ENCODE measurements around the gene REEP1.

DNA sequence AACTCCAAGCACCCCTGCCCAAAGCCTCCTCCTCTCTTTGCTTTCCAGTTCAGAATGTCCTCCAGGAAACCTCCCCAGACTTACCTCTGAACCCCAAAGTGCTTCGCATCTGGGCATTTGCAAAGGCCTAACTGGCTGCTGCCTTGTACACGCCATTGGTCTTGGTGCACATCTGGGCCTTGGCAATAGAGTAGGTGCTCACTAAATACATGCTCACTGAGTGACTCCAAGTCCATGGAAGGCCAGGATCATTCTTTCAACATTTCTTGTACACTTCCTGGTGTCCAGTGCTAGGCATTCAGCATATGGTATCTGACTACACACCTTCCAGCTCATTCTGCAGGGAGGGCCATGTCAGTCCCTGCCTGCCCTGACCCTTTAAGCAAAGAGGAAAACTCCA is 109.7 kb downstream of the REEP1 start:
- TF ChIP-seq, protein P1, sequence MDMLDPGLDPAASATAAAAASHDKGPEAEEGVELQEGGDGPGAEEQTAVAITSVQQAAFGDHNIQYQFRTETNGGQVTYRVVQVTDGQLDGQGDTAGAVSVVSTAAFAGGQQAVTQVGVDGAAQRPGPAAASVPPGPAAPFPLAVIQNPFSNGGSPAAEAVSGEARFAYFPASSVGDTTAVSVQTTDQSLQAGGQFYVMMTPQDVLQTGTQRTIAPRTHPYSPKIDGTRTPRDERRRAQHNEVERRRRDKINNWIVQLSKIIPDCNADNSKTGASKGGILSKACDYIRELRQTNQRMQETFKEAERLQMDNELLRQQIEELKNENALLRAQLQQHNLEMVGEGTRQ (IDR thresholded peaks at IDR 0.05; ENCODE audit: low read depth, low read length) = no peak
- TF ChIP-seq, protein P2, sequence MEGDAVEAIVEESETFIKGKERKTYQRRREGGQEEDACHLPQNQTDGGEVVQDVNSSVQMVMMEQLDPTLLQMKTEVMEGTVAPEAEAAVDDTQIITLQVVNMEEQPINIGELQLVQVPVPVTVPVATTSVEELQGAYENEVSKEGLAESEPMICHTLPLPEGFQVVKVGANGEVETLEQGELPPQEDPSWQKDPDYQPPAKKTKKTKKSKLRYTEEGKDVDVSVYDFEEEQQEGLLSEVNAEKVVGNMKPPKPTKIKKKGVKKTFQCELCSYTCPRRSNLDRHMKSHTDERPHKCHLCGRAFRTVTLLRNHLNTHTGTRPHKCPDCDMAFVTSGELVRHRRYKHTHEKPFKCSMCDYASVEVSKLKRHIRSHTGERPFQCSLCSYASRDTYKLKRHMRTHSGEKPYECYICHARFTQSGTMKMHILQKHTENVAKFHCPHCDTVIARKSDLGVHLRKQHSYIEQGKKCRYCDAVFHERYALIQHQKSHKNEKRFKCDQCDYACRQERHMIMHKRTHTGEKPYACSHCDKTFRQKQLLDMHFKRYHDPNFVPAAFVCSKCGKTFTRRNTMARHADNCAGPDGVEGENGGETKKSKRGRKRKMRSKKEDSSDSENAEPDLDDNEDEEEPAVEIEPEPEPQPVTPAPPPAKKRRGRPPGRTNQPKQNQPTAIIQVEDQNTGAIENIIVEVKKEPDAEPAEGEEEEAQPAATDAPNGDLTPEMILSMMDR (conservative IDR thresholded peaks at IDR 0.05; ENCODE audit: low read depth, low read length) = no peak
- TF ChIP-seq CEBPB (IDR thresholded peaks at IDR 0.05; ENCODE audit: low read depth, low read length) (no peak), POLR2A (IDR thresholded peaks at IDR 0.05; ENCODE audit: low read depth, low read length) (no peak), RCOR1 (IDR thresholded peaks at IDR 0.05; ENCODE audit: insufficient replicate concordance, low read length) (no peak), MXI1 (IDR thresholded peaks at IDR 0.05; ENCODE audit: borderline replicate concordance, low read depth, low read length) (no peak), RAD21 (IDR thresholded peaks at IDR 0.05; ENCODE audit: low read length) (no peak), CHD1 (IDR thresholded peaks at IDR 0.05; ENCODE audit: low read depth, low read length) (no peak), NFE2L2 (IDR thresholded peaks at IDR 0.05; ENCODE audit: low read depth, low read length) (no peak)

Data from IMR-90 (cell line).